HEK293T (cell line): Measurements from ENCODE around the gene KRT6B.

ENCODE experiments used
- ARNT ChIP-seq: fragments of 450-650 bp; IDR thresholded peaks from 2 replicates; pipeline ENCODE4 v1.6.1; 2017; ENCODE audit warnings: mild to moderate bottlenecking
- BHLHE40 ChIP-seq: fragments of 450-650 bp; IDR thresholded peaks from 2 replicates; pipeline ENCODE4 v1.6.1; 2016; ENCODE audit warnings: mild to moderate bottlenecking, moderate library complexity, borderline replicate concordance
- ELF4 ChIP-seq: fragments of 450-650 bp; IDR thresholded peaks from 2 replicates; pipeline ENCODE4 v1.6.1; 2017; ENCODE audit warnings: antibody characterized with exemption
- SP1 ChIP-seq: fragments of 450-650 bp; IDR thresholded peaks from 2 replicates; pipeline ENCODE4 v1.6.1; 2017
- SUZ12 ChIP-seq: fragments of 450-650 bp; IDR thresholded peaks from 2 replicates; pipeline ENCODE4 v1.6.1; 2016; ENCODE audit warnings: mild to moderate bottlenecking

DNA sequence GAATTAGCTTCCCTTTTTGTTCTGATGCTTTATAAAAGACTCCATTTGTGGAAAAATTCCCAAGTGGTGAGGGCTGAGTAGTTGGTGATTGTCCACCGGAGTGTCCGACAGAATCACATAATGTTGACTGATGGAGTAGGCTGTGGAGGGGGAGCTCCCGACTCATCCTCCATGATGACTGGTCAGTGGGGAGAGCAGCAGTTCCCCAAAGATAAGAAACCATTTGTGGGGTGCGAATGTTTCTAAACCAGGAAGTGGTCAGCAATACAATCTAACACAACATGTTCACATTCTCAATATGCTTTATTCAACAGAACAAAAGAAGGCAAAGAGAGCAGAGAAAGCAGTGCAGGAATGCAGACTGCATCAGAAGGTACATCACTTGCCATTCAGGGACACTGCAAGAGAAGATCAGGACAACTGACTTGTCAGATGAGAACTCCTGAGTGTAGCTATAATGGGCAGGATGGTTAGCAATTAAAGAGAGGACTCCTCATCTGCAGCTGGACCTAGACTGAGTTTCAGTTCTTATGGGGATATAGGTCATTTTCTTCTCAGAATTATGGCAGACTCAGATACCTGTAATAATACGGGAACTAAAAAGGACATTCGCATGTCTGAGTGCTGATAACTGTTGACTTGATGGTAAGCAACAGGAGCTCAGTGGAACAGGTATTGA, 5.4 kb downstream of the KRT6B start:
- TF ChIP-seq SUZ12 (no peak), BHLHE40 (no peak), ARNT (no peak), ELF4 (no peak), SP1 (no peak)
